GM12878 (cell line): Measurements from ENCODE around the gene SNN. TPM values are rescaled to one million over a fixed set of nuclear protein-coding genes. Genes with fewer than 3 reads are reported as not detected.

ENCODE experiments used
- CREM ChIP-seq: IDR thresholded peaks from 2 replicates; pipeline ENCODE4 v1.6.1; 2014; ENCODE audit warnings: antibody characterized with exemption, low read depth
- EED ChIP-seq: sonication (generic); IDR thresholded peaks from 2 replicates; pipeline ENCODE4 v1.6.1; 2016; ENCODE audit warnings: antibody characterized with exemption, low read depth
- EZH2 ChIP-seq: IDR thresholded peaks from 2 replicates; pipeline ENCODE4 v1.6.1; 2012; ENCODE audit warnings: low read depth, mild to moderate bottlenecking, control low read depth, inconsistent platforms, low read length, borderline replicate concordance; ENCODE audit not compliant: control insufficient read depth
- FOXM1 ChIP-seq: IDR thresholded peaks from 2 replicates; pipeline ENCODE4 v1.6.1; 2012; ENCODE audit warnings: low read depth, mild to moderate bottlenecking, inconsistent platforms, low read length, moderate library complexity
- HCFC1 ChIP-seq: fragments of 150-350 bp; IDR thresholded peaks from 2 replicates; pipeline ENCODE4 v1.6.1; 2014; ENCODE audit warnings: low read length
- HDAC6 ChIP-seq: fragments of 200-600 bp; sonication (generic); IDR thresholded peaks from one replicate; pipeline ENCODE4 v1.8.0; 2017; ENCODE audit warnings: antibody characterized with exemption; ENCODE audit not compliant: unreplicated experiment
- IKZF1 ChIP-seq: fragments of 450-650 bp; conservative IDR thresholded peaks from 2 replicates; pipeline ENCODE4 v1.6.1; 2017; ENCODE audit warnings: antibody characterized with exemption, mild to moderate bottlenecking
- IKZF2 ChIP-seq, 2 experiments: fragments of 450-650 bp; IDR thresholded peaks; 2 replicates each; pipeline ENCODE4 v1.6.1; 2017; ENCODE audit warnings: mild to moderate bottlenecking in 2 of 2, moderate library complexity in 2 of 2
- JUND ChIP-seq: IDR thresholded peaks from 2 replicates; pipeline ENCODE4 v1.6.1; 2012; ENCODE audit warnings: low read depth, mild to moderate bottlenecking, low read length, improper control_type of control experiment, moderate library complexity
- NFIC ChIP-seq: IDR thresholded peaks from 2 replicates; pipeline ENCODE4 v1.6.1; 2012; ENCODE audit warnings: low read depth, mild to moderate bottlenecking, inconsistent platforms, low read length, moderate library complexity
- NKRF ChIP-seq: fragments of 450-650 bp; conservative IDR thresholded peaks from 2 replicates; pipeline ENCODE4 v1.6.1; 2017; ENCODE audit warnings: mild to moderate bottlenecking, moderate library complexity
- PML ChIP-seq: IDR thresholded peaks from 2 replicates; pipeline ENCODE4 v1.6.1; 2012; ENCODE audit warnings: low read length, inconsistent platforms
- POLR2AphosphoS5 ChIP-seq: IDR thresholded peaks from 2 replicates; pipeline ENCODE4 v1.6.1; 2011; ENCODE audit warnings: mild to moderate bottlenecking, low read length, inconsistent platforms
- PRDM15 ChIP-seq: fragments of 450-650 bp; formaldehyde crosslinking; IDR thresholded peaks from 2 replicates; pipeline ENCODE4 v1.4.0; 2020; ENCODE audit warnings: mild to moderate bottlenecking, moderate library complexity
- RCOR1 ChIP-seq: conservative IDR thresholded peaks from 2 replicates; pipeline ENCODE4 v1.6.1; 2012; ENCODE audit warnings: low read depth, low read length, improper control_type of control experiment
- RUNX3 ChIP-seq: IDR thresholded peaks from 2 replicates; pipeline ENCODE4 v1.6.1; 2012; ENCODE audit warnings: low read length, inconsistent platforms
- SIN3A ChIP-seq: IDR thresholded peaks from 2 replicates; pipeline ENCODE4 v1.6.1; 2012; ENCODE audit warnings: low read depth, low read length, improper control_type of control experiment
- SMARCA5 ChIP-seq: fragments of 450-650 bp; IDR thresholded peaks from 2 replicates; pipeline ENCODE4 v1.6.1; 2017; ENCODE audit warnings: mild to moderate bottlenecking
- SMC3 ChIP-seq: IDR thresholded peaks from 2 replicates; pipeline ENCODE4 v1.6.1; 2011; ENCODE audit warnings: low read length, improper control_type of control experiment, borderline replicate concordance
- STAT1 ChIP-seq: fragments of 450-650 bp; conservative IDR thresholded peaks from 2 replicates; pipeline ENCODE4 v1.6.1; 2014; ENCODE audit warnings: antibody characterized with exemption, mild to moderate bottlenecking
- SUZ12 ChIP-seq: fragments of 200-600 bp; sonication (generic); IDR thresholded peaks from one replicate; pipeline ENCODE4 v1.6.1; 2018; ENCODE audit warnings: antibody characterized with exemption, mild to moderate bottlenecking; ENCODE audit not compliant: unreplicated experiment
- TBL1XR1 ChIP-seq: IDR thresholded peaks from 2 replicates; pipeline ENCODE4 v1.6.1; 2012; ENCODE audit warnings: low read depth, low read length, improper control_type of control experiment
- TCF3 ChIP-seq: IDR thresholded peaks from 2 replicates; pipeline ENCODE4 v1.6.1; 2012; ENCODE audit warnings: low read depth, mild to moderate bottlenecking, low read length, borderline replicate concordance; ENCODE audit not compliant: insufficient read depth
- TCF7 ChIP-seq: IDR thresholded peaks from 2 replicates; pipeline ENCODE4 v1.6.1; 2014; ENCODE audit warnings: antibody characterized with exemption, borderline replicate concordance
- YY1 ChIP-seq: IDR thresholded peaks from 2 replicates; pipeline ENCODE4 v1.6.1; 2011; ENCODE audit warnings: low read depth, mild to moderate bottlenecking, low read length
- polyA plus RNA-seq, 11 experiments: library from polyadenylated mRNA; depleted of rRNA in 4 of 11; unstranded in 6 of 11; stranded (reverse) in 5 of 11; fragments of >200 nt; fragmentation: Nextera tagmentation in 4 of 11; fragmentation: Illumina TruSeq in 1 of 11; extraction: Ambion mirVana in 4 of 11; extraction: Trizol in 1 of 11; gene quantifications; 1 replicate in 1 of 11; 2 replicates in 10 of 11; pipeline versions ENCODE4 v1.2.1 to v1.2.3, GENCODE V29; 2011 to 2016; ENCODE audit warnings: inconsistent platforms in 2 of 11, missing spikeins in 2 of 11, low read depth in 1 of 11
- total RNA-seq, 4 experiments: library from RNA; depleted of rRNA in 3 of 4; stranded (reverse); fragments of >200 nt in 3 of 4; fragmentation: Illumina TruSeq in 1 of 4; extraction: Trizol in 1 of 4; gene quantifications; 2 replicates each; pipeline versions ENCODE4 v1.2.1 to v1.2.3, GENCODE V29; 2013 to 2021
- TF ChIP-seq, protein P1 (sequence below): fragments of 450-650 bp; IDR thresholded peaks from 2 replicates; pipeline ENCODE4 v1.6.1; 2016; ENCODE audit warnings: mild to moderate bottlenecking

SNN gene
- total and polyA plus RNA-seq, 10 of the 15 experiments (the other 5 are each of a cell fraction or from before 2014, with no cell fraction given): 2.2 to 43.4 (median 27.8) TPM

DNA sequence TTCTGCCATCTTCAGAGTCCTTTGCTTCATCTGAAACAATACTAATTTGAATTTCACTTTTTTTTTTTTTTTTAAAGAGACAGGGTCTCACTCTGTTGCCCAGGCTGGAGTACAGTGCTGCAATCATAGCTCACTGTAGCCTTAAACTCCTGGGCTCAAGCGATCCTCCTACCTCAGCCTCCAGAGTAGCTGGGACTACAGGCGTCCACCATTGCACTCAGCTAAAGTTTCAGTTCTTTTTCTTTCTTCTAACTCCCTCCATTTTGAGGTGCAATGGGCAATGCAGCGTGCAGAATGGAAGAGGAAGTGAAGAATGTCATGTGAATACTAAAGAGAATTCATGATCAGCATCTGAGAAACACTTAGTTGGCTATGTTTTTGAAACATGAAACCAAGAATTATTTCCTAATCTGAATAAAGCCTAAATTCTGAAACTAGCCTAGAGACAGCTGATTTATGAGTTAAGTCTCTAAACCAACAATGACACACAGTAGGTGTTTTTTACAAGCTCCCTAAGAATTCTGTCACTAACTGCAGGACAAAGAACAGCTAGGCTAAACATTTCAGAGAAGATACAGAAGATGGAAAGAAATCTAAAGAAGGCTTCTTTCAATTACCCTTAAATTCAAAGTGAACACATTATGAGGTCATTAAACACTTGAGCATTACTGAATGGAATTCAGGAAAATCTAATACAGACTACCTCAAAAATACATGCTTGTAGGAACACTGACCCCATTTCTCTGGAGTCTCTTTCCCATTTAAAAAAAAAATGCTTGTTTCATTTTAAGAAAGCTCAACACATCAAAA, 21.0 kb downstream of the SNN start (continued):
- TF ChIP-seq EZH2 (no peak), IKZF1 (peak; percentile 45; the same call in 1 of the 2 replicates), SUZ12 (no peak), SMARCA5 (peak; percentile 38), SMC3 (no peak), YY1 (peak; percentile 94), TBL1XR1 (peak; percentile 38; the same call in 1 of the 2 replicates), EED (peak; percentile 40), TCF7 (no peak), TCF3 (0 out of 2 replicates have a peak, but pooled peaks have one; percentile 17), HDAC6 (no peak), RUNX3 (peak; percentile 66), HCFC1 (no peak), FOXM1 (no peak), CREM (peak; percentile 10; the same call in 1 of the 2 replicates), SIN3A (no peak), RCOR1 (0 out of 2 replicates have a peak, but pooled peaks have one; percentile 77), POLR2AphosphoS5 (no peak), IKZF2 (IDR thresholded peaks at IDR 0.05) (peak; percentile 70 to 74; a peak in 3 of 4 replicates), JUND (no peak), PRDM15 (no peak), NKRF (no peak), NFIC (peak; percentile 78), STAT1 (no peak; the same call in 1 of the 2 replicates), PML (0 out of 2 replicates have a peak, but pooled peaks have one; percentile 56)
- TF ChIP-seq, protein P1, sequence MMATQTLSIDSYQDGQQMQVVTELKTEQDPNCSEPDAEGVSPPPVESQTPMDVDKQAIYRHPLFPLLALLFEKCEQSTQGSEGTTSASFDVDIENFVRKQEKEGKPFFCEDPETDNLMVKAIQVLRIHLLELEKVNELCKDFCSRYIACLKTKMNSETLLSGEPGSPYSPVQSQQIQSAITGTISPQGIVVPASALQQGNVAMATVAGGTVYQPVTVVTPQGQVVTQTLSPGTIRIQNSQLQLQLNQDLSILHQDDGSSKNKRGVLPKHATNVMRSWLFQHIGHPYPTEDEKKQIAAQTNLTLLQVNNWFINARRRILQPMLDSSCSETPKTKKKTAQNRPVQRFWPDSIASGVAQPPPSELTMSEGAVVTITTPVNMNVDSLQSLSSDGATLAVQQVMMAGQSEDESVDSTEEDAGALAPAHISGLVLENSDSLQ: peak; percentile 75
